HEK293 (cell line): Measurements from ENCODE around the gene GPR18.
"Not testable (repeated sequence)": the region's sequence is repeated elsewhere in the genome, so short reads cannot be mapped to it uniquely, and the experiment has no call there.

ENCODE experiments used
- HOXA7 ChIP-seq: sonication (generic); formaldehyde crosslinking; IDR thresholded peaks from 2 replicates; pipeline ENCODE4 v1.8.1; 2022; ENCODE audit warnings: missing genetic modification reagents, borderline replicate concordance
- HOXC10 ChIP-seq: sonication (generic); formaldehyde crosslinking; IDR thresholded peaks from 2 replicates; pipeline ENCODE4 v1.8.1; 2023; ENCODE audit warnings: mild to moderate bottlenecking, missing genetic modification reagents
- KLF8 ChIP-seq: fragments of 450-650 bp; formaldehyde crosslinking; IDR thresholded peaks from 2 replicates; pipeline ENCODE4 v1.5.1; 2016; ENCODE audit warnings: missing biosample characterization, missing genetic modification characterization
- SP2 ChIP-seq: fragments of 450-650 bp; formaldehyde crosslinking; IDR thresholded peaks from 2 replicates; pipeline ENCODE4 v1.5.1; 2016; ENCODE audit warnings: missing biosample characterization, missing genetic modification characterization
- YY1 ChIP-seq: fragments of 450-650 bp; formaldehyde crosslinking; IDR thresholded peaks from 2 replicates; pipeline ENCODE4 v1.5.1; 2018; ENCODE audit warnings: missing biosample characterization, missing genetic modification characterization
- ZNF266 ChIP-seq: fragments of 450-650 bp; formaldehyde crosslinking; IDR thresholded peaks from 2 replicates; pipeline ENCODE4 v1.5.1; 2016; ENCODE audit warnings: missing biosample characterization, missing genetic modification characterization, low read depth
- ZNF274 ChIP-seq, 2 experiments: fragments of 200-500 bp in 1 of 2; fragments of 450-650 bp in 1 of 2; sonication (Bioruptor generic) in 1 of 2; formaldehyde crosslinking in 1 of 2; IDR thresholded peaks; 2 replicates each; pipeline versions ENCODE4 v1.5.1 to v1.6.1; 2014 to 2016; ENCODE audit warnings: borderline replicate concordance in 1 of 2, inconsistent platforms in 1 of 2, low read length in 1 of 2, missing biosample characterization in 1 of 2, missing genetic modification characterization in 1 of 2
- ZNF510 ChIP-seq: fragments of 450-650 bp; formaldehyde crosslinking; IDR thresholded peaks from 2 replicates; pipeline ENCODE4 v1.5.1; 2018; ENCODE audit warnings: mild to moderate bottlenecking, missing genetic modification characterization, missing biosample characterization; ENCODE audit not compliant: insufficient replicate concordance
- ZNF600 ChIP-seq: fragments of 450-650 bp; formaldehyde crosslinking; IDR thresholded peaks from 2 replicates; pipeline ENCODE4 v1.5.1; 2016; ENCODE audit warnings: missing biosample characterization, missing genetic modification characterization
- ZNF610 ChIP-seq: fragments of 450-650 bp; formaldehyde crosslinking; IDR thresholded peaks from 2 replicates; pipeline ENCODE4 v1.5.1; 2016; ENCODE audit warnings: missing biosample characterization, missing genetic modification characterization, borderline replicate concordance
- TF ChIP-seq, protein P1 (sequence below): fragments of 450-650 bp; formaldehyde crosslinking; IDR thresholded peaks from 2 replicates; pipeline ENCODE4 v1.5.1; 2016; ENCODE audit warnings: missing biosample characterization, missing genetic modification characterization

DNA sequence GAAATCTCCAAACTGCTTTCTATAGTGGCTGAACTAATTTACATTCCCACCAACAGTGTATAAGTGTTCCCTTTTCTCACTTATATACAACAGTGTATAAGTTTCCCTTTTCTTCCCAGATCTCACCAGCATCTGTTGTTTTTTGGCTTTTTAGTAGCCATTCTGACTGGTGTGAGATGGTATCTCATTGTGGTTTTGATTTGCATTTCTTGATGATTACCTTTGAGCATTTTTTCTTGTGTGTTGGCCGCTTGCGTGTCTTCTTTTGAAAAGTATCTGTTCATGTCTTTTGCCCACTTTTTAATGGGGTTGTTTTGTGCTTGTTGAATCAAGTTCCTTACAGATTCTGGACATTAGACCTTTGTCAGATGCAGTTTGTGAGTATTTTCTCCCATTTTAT, 8.6 kb downstream of the GPR18 start:
- not testable (repeated sequence) for TF ChIP-seq ZNF600 (tag by site-specific recombination); ZNF266 (tag by site-specific recombination); KLF8 (tag by site-specific recombination); ZNF510; ZNF610 (tag by site-specific recombination); ZNF274 (IDR thresholded peaks at IDR 0.05; ENCODE audit: low read length); ZNF274 (tag by site-specific recombination; IDR thresholded peaks at IDR 0.05; ENCODE audit: borderline replicate concordance); YY1 (tag by site-specific recombination); HOXC10; HOXA7; SP2
- TF ChIP-seq, protein P1, sequence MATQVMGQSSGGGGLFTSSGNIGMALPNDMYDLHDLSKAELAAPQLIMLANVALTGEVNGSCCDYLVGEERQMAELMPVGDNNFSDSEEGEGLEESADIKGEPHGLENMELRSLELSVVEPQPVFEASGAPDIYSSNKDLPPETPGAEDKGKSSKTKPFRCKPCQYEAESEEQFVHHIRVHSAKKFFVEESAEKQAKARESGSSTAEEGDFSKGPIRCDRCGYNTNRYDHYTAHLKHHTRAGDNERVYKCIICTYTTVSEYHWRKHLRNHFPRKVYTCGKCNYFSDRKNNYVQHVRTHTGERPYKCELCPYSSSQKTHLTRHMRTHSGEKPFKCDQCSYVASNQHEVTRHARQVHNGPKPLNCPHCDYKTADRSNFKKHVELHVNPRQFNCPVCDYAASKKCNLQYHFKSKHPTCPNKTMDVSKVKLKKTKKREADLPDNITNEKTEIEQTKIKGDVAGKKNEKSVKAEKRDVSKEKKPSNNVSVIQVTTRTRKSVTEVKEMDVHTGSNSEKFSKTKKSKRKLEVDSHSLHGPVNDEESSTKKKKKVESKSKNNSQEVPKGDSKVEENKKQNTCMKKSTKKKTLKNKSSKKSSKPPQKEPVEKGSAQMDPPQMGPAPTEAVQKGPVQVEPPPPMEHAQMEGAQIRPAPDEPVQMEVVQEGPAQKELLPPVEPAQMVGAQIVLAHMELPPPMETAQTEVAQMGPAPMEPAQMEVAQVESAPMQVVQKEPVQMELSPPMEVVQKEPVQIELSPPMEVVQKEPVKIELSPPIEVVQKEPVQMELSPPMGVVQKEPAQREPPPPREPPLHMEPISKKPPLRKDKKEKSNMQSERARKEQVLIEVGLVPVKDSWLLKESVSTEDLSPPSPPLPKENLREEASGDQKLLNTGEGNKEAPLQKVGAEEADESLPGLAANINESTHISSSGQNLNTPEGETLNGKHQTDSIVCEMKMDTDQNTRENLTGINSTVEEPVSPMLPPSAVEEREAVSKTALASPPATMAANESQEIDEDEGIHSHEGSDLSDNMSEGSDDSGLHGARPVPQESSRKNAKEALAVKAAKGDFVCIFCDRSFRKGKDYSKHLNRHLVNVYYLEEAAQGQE = not testable (repeated sequence)
